Measurements from ENCODE around the gene CXCL5. TPM values are rescaled to one million over a fixed set of nuclear protein-coding genes. Genes with fewer than 3 reads are reported as not detected.

The CXCL5 gene
- total and polyA plus RNA-seq, 2 donors (not counting 3 experiments of a cell fraction or from before 2014, with no cell fraction given), result 0.33 to 0.40 TPM

DNA sequence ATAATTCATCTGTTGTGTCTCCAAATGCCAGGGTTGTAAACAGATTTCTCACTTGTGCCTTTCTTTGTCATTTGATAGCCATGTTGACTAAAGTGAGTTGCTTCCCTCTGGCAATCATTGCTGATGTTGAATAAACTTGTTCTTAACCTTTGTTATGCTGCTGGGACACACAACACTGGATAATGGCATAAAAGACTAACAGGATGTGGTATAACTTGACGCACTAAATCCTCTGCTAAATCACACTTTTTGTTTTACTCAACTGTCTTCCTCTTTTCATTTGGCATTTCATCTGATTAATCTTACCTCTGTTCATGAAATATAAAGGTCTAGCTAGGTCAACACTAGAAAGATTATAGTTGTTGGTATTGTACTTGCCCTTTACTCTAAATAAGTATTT, 17.6 kb upstream of the CXCL5 start:
- no peak for TF ChIP-seq JUN (IDR thresholded peaks at IDR 0.05; ENCODE audit: borderline replicate concordance, insufficient read depth, insufficient read length, low read depth)
- no peak for TF ChIP-seq FOS (IDR thresholded peaks at IDR 0.05; ENCODE audit: borderline replicate concordance, insufficient read depth, low read length)
- no peak for TF ChIP-seq MYC (IDR thresholded peaks at IDR 0.05; ENCODE audit: low read depth, low read length)
- TF ChIP-seq GATA2 (IDR thresholded peaks at IDR 0.05; ENCODE audit: insufficient read depth, insufficient read length, low read depth, low read length), result no peak
- no peak for TF ChIP-seq EZH2 (IDR thresholded peaks at IDR 0.05; ENCODE audit: borderline replicate concordance, low read depth, low read length, severe bottlenecking)
- no peak for TF ChIP-seq MAX (IDR thresholded peaks at IDR 0.05; ENCODE audit: insufficient read depth, insufficient read length)
- TF ChIP-seq POLR2A (IDR thresholded peaks at IDR 0.05; ENCODE audit: low read depth, low read length), result no peak
- TF ChIP-seq CTCF (IDR thresholded peaks at IDR 0.05; ENCODE audit: extremely low read depth in 1 of 2, insufficient read depth in 1 of 2, low read depth in 1 of 2, low read length in 2 of 2), result no peak
- TF ChIP-seq POLR2AphosphoS5 (IDR thresholded peaks at IDR 0.05; ENCODE audit: insufficient read depth, low read depth, low read length), result no peak
- H3K4me3 ChIP-seq (replicated peaks in 1 of 3; ENCODE audit: insufficient read depth in 1 of 3, low read depth in 1 of 3, low read length in 3 of 3), result no peak overlapping the region
- ChIA-PET POLR2A (no interaction called here), CTCF (interaction anchor here (1.1 to 1.6 kb wide), 3 partner anchors 12 to 83 kb away, joined by 3 to 4 read pairs (median 3); partner anchors contain the start of genes CXCL2 and CXCL5)
- no peak overlapping the region for H3K27ac ChIP-seq (ENCODE audit: insufficient read depth, low read depth, low read length)
- peaks cover 6% of the 10 kb centered on the region for H3K4me1 ChIP-seq (ENCODE audit: control insufficient read depth, extremely low read depth, insufficient read depth, low read length)
- dilution Hi-C loops (cut with MboI; ENCODE audit: extremely low pct_ligation_motif_present, low sequenced_read_pairs) (no loop called here), intact Hi-C loops (cut with micrococcal nuclease) (no loop called here)
- H3K79me2 ChIP-seq (ENCODE audit: control insufficient read depth, insufficient read depth, low read length), result no peaks in the 10 kb centered on the region
- BruUV-seq (replicated peaks), result no TSS peak
- FAIRE-seq, result no peak
- H3K36me3 ChIP-seq (ENCODE audit: control insufficient read depth in 2 of 2, extremely low read depth in 1 of 2, insufficient read depth in 2 of 2, low read length in 2 of 2), result no peaks in the 10 kb centered on the region
- H3K9me3 ChIP-seq (replicated peaks; ENCODE audit: control insufficient read depth, insufficient read depth, low read length), result no peaks in the 10 kb centered on the region
- DNase-seq (ENCODE audit: low read depth, low spot score), result no peak
- no peaks in the 10 kb centered on the region for H4K20me1 ChIP-seq (replicated peaks; ENCODE audit: control insufficient read depth, extremely low read depth, insufficient read depth, low read length)
- peaks cover 0 to 5% of the 10 kb centered on the region in 2 experiments for H3K27me3 ChIP-seq (ENCODE audit: control insufficient read depth in 2 of 2, insufficient read depth in 2 of 2, low read length in 2 of 2)
- no peaks in the 10 kb centered on the region for H3K9me1 ChIP-seq (replicated peaks; ENCODE audit: control insufficient read depth, extremely low read depth, insufficient read depth, low read length)
- no peak overlapping the region for H3K4me2 ChIP-seq (ENCODE audit: insufficient read depth, low read length)
- H2AFZ ChIP-seq (ENCODE audit: low read depth, low read length), result no peak overlapping the region
- no peak overlapping the region for H3K9ac ChIP-seq (replicated peaks; ENCODE audit: extremely low read depth, insufficient read depth, low read length)
